Right lobe of liver (tissue), 4 donors: ENCODE measurements around the gene KCNAB1.
"Not testable (repeated sequence)": the region's sequence is repeated elsewhere in the genome, so short reads cannot be mapped to it uniquely, and the experiment has no call there.

Experiments used
- POLR2A ChIP-seq: fragments of 450-650 bp; IDR thresholded peaks from one replicate; pipeline ENCODE4 v1.6.1; 2017; ENCODE audit warnings: antibody characterized with exemption, mild to moderate bottlenecking
- TF ChIP-seq, protein P1 (sequence below), 4 donors: fragments of 200-600 bp in 3 of 4; fragments of 450-650 bp in 1 of 4; IDR thresholded peaks; one replicate each; pipeline versions ENCODE4 v1.5.1 to v1.8.0; 2016 to 2022; ENCODE audit warnings: antibody characterized with exemption in 4 of 4, mild to moderate bottlenecking in 2 of 4
- donor health status: DM: no; HTN: no; CAD: no.
- donor health status: DM: no; HTN: no; CAD: no.
- donor health status: DM: no; HTN: yes; CAD: no.

DNA sequence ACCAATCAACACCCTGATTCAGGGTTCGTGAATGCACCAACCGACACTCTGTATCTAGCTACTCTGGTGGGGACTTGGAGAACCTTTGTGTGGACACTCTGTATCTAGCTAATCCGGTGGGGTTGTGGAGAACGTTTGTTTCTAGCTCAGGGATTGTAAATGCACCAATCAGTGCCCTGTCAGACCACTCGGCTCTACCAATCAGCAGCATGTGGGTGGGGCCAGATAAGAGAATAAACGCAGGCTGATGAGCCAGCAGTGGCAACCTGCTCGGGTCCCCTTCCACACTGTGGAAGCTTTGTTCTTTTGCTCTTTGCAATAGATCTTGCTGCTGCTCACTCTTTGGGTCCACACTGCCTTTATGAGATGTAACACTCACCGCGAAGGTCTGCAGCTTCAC lies 20.4 kb upstream of the KCNAB1 start:
- not testable (repeated sequence) for TF ChIP-seq POLR2A
- TF ChIP-seq, protein P1, sequence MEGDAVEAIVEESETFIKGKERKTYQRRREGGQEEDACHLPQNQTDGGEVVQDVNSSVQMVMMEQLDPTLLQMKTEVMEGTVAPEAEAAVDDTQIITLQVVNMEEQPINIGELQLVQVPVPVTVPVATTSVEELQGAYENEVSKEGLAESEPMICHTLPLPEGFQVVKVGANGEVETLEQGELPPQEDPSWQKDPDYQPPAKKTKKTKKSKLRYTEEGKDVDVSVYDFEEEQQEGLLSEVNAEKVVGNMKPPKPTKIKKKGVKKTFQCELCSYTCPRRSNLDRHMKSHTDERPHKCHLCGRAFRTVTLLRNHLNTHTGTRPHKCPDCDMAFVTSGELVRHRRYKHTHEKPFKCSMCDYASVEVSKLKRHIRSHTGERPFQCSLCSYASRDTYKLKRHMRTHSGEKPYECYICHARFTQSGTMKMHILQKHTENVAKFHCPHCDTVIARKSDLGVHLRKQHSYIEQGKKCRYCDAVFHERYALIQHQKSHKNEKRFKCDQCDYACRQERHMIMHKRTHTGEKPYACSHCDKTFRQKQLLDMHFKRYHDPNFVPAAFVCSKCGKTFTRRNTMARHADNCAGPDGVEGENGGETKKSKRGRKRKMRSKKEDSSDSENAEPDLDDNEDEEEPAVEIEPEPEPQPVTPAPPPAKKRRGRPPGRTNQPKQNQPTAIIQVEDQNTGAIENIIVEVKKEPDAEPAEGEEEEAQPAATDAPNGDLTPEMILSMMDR (IDR thresholded peaks at IDR 0.05): not testable (repeated sequence)
